Panc1 (cell line): Measurements from ENCODE around the gene SLC36A3. TPM values are rescaled to one million over a fixed set of nuclear protein-coding genes. Genes with fewer than 3 reads are reported as not detected.

Experiments
- ATAC-seq: fragments of 200-7000 bp; cut with Tn5 transposase; 2 replicates; pipeline ENCODE4 v1.9.1; 2020; ENCODE audit warnings: mild to moderate bottlenecking, moderate library complexity
- BruUV-seq: library from RNA; stranded (reverse); fragments of 400-500 nt; replicated peaks from 2 replicates; lab custom pipeline; 2021; lab: Mats Ljungman, UMichigan
- CTCF ChIA-PET: fragments of 300-600 bp; sonication (Branson Sonifier 250); formaldehyde crosslinking; loops from one replicate; lab custom pipeline; 2022; ENCODE audit warnings: antibody characterized with exemption; lab: Charles Lee
- POLR2A ChIA-PET: fragments of 300-600 bp; sonication (Branson Sonifier 250); formaldehyde crosslinking; loops from one replicate; lab custom pipeline; 2022; ENCODE audit warnings: antibody characterized with exemption; lab: Charles Lee
- DNase-seq: peaks from one replicate; pipeline ENCODE4 v3.0.0-alpha.2; 2010; ENCODE audit warnings: low read depth, low spot score
- H3K27ac ChIP-seq: 2 replicates; pipeline ENCODE4 v1.5.1; 2011; ENCODE audit warnings: mild to moderate bottlenecking, low read length, inconsistent platforms
- H3K27me3 ChIP-seq: fragments of 200-500 bp; sonication (Bioruptor generic); 2 replicates; pipeline ENCODE4 v1.6.0; 2014; ENCODE audit warnings: low read length, inconsistent platforms; ENCODE audit not compliant: control insufficient read depth, insufficient read depth
- H3K36me3 ChIP-seq: fragments of 200-500 bp; sonication (Bioruptor generic); 2 replicates; pipeline ENCODE4 v1.5.1; 2014; ENCODE audit warnings: inconsistent platforms, mild to moderate bottlenecking, low read length, moderate library complexity; ENCODE audit not compliant: control insufficient read depth, insufficient read depth
- H3K4me1 ChIP-seq: 2 replicates; pipeline ENCODE4 v1.5.1; 2011; ENCODE audit warnings: inconsistent platforms, mild to moderate bottlenecking, low read length, moderate library complexity; ENCODE audit not compliant: control insufficient read depth, insufficient read depth
- H3K4me3 ChIP-seq, 2 experiments: 2 replicates each; pipeline ENCODE4 v1.5.1; 2011 to 2012; ENCODE audit warnings: low read depth in 2 of 2, low read length in 2 of 2, mild to moderate bottlenecking in 2 of 2, inconsistent platforms in 1 of 2, moderate library complexity in 1 of 2
- H3K9me3 ChIP-seq: fragments of 200-500 bp; sonication (Bioruptor generic); 2 replicates; pipeline ENCODE4 v1.5.1; 2014; ENCODE audit warnings: low read depth, mild to moderate bottlenecking, inconsistent platforms, low read length, moderate library complexity; ENCODE audit not compliant: control insufficient read depth, insufficient read depth
- POLR2AphosphoS5 ChIP-seq: IDR thresholded peaks from 2 replicates; pipeline ENCODE4 v1.6.1; 2012; ENCODE audit warnings: mild to moderate bottlenecking, low read depth, low read length, moderate library complexity
- SIN3A ChIP-seq: IDR thresholded peaks from 2 replicates; pipeline ENCODE4 v1.6.1; 2012; ENCODE audit warnings: low read depth, mild to moderate bottlenecking, low read length, moderate library complexity, borderline replicate concordance; ENCODE audit not compliant: insufficient read depth
- TCF7L2 ChIP-seq: IDR thresholded peaks from 2 replicates; pipeline ENCODE4 v1.6.1; 2011; ENCODE audit warnings: mild to moderate bottlenecking, low read depth, low read length, inconsistent platforms
- in situ Hi-C: cut with HindIII; loops from 2 replicates; pipeline ENCODE4 v1.10.0; 2016; ENCODE audit warnings: low sequenced_read_pairs, low pct_unique_long_range_greater_than_20kb
- intact Hi-C: fragments of 100-400 bp; cut with micrococcal nuclease; formaldehyde crosslinking; loops from one replicate; pipeline ENCODE4 v1.10.0; 2022; ENCODE audit not compliant: unreplicated experiment
- total RNA-seq: library from RNA; stranded (reverse); gene quantifications from one replicate; pipeline ENCODE4 v1.2.1, GENCODE V29; 2021; ENCODE audit not compliant: unreplicated experiment
- TF ChIP-seq, protein P1 (sequence below): fragments of 450-650 bp; IDR thresholded peaks from 2 replicates; pipeline ENCODE4 v1.5.1; 2017; ENCODE audit warnings: mild to moderate bottlenecking
- TF ChIP-seq, protein P2 (sequence below), 2 experiments: IDR thresholded peaks; 2 replicates each; pipeline ENCODE4 v1.6.1; 2011 to 2012; ENCODE audit warnings: low read depth in 2 of 2, control low read depth in 1 of 2, low read length in 1 of 2, mild to moderate bottlenecking in 1 of 2, moderate library complexity in 1 of 2; ENCODE audit not compliant: insufficient read depth in 1 of 2

SLC36A3 gene
- total RNA-seq, 1 experiment from 2014 or later = not detected

DNA sequence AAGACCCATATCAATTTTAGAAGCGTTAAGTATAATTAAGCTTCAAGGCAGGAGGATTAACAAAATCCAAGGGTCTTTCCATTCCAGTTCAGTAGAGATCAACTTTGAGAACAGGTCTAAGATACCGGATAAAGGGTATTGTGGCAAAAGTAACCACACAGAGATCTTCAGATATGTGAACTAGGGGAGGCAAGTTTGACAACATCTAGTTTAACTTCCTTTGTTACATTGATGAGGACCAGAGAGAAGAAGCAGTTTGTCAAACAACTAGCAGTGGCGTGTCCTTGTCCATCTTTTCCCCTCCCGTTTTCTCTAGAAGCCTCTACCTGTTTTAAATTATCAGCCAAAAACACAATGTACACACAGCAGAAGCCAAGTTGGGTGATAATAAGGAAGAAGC lies 35.2 kb upstream of the SLC36A3 start:
- H3K36me3 ChIP-seq = no peaks in the 10 kb centered on the region
- TF ChIP-seq TCF7L2 = no peak
- TF ChIP-seq, protein P1, sequence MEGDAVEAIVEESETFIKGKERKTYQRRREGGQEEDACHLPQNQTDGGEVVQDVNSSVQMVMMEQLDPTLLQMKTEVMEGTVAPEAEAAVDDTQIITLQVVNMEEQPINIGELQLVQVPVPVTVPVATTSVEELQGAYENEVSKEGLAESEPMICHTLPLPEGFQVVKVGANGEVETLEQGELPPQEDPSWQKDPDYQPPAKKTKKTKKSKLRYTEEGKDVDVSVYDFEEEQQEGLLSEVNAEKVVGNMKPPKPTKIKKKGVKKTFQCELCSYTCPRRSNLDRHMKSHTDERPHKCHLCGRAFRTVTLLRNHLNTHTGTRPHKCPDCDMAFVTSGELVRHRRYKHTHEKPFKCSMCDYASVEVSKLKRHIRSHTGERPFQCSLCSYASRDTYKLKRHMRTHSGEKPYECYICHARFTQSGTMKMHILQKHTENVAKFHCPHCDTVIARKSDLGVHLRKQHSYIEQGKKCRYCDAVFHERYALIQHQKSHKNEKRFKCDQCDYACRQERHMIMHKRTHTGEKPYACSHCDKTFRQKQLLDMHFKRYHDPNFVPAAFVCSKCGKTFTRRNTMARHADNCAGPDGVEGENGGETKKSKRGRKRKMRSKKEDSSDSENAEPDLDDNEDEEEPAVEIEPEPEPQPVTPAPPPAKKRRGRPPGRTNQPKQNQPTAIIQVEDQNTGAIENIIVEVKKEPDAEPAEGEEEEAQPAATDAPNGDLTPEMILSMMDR = no peak
- TF ChIP-seq, protein P2, sequence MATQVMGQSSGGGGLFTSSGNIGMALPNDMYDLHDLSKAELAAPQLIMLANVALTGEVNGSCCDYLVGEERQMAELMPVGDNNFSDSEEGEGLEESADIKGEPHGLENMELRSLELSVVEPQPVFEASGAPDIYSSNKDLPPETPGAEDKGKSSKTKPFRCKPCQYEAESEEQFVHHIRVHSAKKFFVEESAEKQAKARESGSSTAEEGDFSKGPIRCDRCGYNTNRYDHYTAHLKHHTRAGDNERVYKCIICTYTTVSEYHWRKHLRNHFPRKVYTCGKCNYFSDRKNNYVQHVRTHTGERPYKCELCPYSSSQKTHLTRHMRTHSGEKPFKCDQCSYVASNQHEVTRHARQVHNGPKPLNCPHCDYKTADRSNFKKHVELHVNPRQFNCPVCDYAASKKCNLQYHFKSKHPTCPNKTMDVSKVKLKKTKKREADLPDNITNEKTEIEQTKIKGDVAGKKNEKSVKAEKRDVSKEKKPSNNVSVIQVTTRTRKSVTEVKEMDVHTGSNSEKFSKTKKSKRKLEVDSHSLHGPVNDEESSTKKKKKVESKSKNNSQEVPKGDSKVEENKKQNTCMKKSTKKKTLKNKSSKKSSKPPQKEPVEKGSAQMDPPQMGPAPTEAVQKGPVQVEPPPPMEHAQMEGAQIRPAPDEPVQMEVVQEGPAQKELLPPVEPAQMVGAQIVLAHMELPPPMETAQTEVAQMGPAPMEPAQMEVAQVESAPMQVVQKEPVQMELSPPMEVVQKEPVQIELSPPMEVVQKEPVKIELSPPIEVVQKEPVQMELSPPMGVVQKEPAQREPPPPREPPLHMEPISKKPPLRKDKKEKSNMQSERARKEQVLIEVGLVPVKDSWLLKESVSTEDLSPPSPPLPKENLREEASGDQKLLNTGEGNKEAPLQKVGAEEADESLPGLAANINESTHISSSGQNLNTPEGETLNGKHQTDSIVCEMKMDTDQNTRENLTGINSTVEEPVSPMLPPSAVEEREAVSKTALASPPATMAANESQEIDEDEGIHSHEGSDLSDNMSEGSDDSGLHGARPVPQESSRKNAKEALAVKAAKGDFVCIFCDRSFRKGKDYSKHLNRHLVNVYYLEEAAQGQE (IDR thresholded peaks at IDR 0.05; ENCODE audit: insufficient read depth in 1 of 2, low read depth in 2 of 2, low read length in 1 of 2) = no peak
- no peak for TF ChIP-seq SIN3A
- no peak for TF ChIP-seq POLR2AphosphoS5
- in situ Hi-C loops = no loop called here
- no TSS peak for BruUV-seq
- H3K27me3 ChIP-seq = peaks cover 10% of the 10 kb centered on the region
- no peaks in the 10 kb centered on the region for H3K9me3 ChIP-seq
- no peak overlapping the region for H3K27ac ChIP-seq
- DNase-seq (no peak), ATAC-seq (no peak)
- intact Hi-C loops = no loop called here
- H3K4me1 ChIP-seq = no peaks in the 10 kb centered on the region
- ChIA-PET CTCF (no interaction called here), POLR2A (no interaction called here)
- no peak overlapping the region for H3K4me3 ChIP-seq

DNA sequence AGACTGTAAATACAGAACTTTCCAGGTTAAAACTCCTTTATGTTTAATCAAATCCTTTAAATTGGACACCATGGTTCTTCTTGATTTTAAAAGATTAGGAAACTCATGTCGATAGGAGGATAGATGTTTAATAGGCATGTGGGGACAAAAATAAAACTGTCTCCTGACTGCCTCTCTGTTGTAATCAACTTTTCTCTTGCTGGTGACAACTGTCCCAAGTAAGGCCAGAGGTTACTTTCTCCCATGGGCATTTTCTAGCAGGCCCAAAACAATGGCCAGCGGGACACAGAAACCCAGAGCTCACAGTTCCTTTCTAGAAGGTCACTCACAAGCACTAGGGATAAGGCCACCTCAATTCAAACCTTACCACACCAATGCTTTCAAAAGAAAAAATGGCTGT lies 29.3 kb upstream of the SLC36A3 start:
- H3K4me3 ChIP-seq = no peak overlapping the region
- no peaks in the 10 kb centered on the region for H3K4me1 ChIP-seq
- peaks cover 7% of the 10 kb centered on the region for H3K27me3 ChIP-seq
- H3K36me3 ChIP-seq = no peaks in the 10 kb centered on the region
- ChIA-PET POLR2A (no interaction called here), CTCF (no interaction called here)
- H3K9me3 ChIP-seq = no peaks in the 10 kb centered on the region
- BruUV-seq = no TSS peak
- in situ Hi-C loops (no loop called here), intact Hi-C loops (no loop called here)
- no peak for ATAC-seq
- TF ChIP-seq, protein P1 = no peak
- H3K27ac ChIP-seq = no peak overlapping the region
- no peak for DNase-seq

DNA sequence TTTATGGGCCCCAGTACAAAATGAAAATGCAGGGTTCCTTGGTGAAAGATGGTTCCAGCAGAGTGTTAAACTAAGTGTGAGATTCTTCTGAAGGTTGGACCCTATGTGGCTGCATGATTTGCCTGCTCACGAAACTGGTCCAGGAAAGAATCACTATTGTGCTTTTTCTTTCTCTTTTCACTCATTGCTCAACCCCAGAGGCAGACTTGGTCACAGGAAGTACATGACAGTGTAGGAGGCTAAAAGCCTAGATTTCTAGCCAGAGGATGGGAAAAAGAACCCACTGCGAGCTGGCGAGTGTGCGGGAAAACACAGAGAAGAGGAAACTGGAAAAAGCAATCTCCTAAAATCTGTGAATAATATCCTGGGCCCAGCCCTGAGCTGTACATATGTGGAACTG lies 25.2 kb upstream of the SLC36A3 start:
- intact Hi-C loops = no loop called here
- no peak for DNase-seq
- POLR2A ChIA-PET = no interaction called here
- H3K27me3 ChIP-seq = peaks cover 8% of the 10 kb centered on the region
- H3K36me3 ChIP-seq = no peaks in the 10 kb centered on the region
- no peak overlapping the region for H3K27ac ChIP-seq
- no peaks in the 10 kb centered on the region for H3K4me1 ChIP-seq
- TF ChIP-seq, protein P1 = no peak
- TF ChIP-seq, protein P2 (IDR thresholded peaks at IDR 0.05; ENCODE audit: insufficient read depth in 1 of 2, low read depth in 2 of 2, low read length in 1 of 2) = no peak
- TF ChIP-seq TCF7L2 (no peak), POLR2AphosphoS5 (no peak), SIN3A (no peak)
- no peak for ATAC-seq
- H3K4me3 ChIP-seq = no peak overlapping the region
- no TSS peak for BruUV-seq
- no peaks in the 10 kb centered on the region for H3K9me3 ChIP-seq
- in situ Hi-C loops = no loop called here
- CTCF ChIA-PET = no interaction called here
